HG03175 (cell line): ENCODE results near the gene IQGAP1.
A peak's percentile ranks its signal among the peaks of the same experiment; 100 is the strongest.
"Not testable (repeated sequence)": the region's sequence is repeated elsewhere in the genome, so short reads cannot be mapped to it uniquely, and the experiment has no call there.

ENCODE experiments used
- ATAC-seq: cut with Tn5 transposase; IDR thresholded peaks from one replicate; pipeline ENCODE4 v1.9.1; 2021; ENCODE audit warnings: mild to moderate bottlenecking, moderate library complexity; ENCODE audit not compliant: unreplicated experiment

The IQGAP1 gene

DNA sequence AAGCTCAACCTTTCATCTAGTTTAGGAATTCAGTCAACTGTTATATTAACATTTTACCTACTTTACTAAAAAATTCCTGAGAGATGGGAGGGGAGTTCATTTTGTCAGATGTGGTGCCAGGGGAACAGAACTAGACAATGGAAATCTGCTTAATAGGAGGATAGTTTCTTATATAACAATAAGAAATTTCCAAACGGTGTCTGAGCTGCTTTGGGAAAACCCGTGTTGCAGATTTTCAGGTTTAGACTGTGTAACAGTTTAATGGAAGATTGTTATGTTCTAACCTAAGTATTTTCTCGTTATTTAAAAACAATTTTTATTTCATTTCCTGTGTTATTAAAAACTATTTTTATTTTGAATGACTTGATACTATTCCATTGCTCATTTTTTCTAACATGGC, 19.3 kb downstream of the IQGAP1 start:
- no peak for ATAC-seq

DNA sequence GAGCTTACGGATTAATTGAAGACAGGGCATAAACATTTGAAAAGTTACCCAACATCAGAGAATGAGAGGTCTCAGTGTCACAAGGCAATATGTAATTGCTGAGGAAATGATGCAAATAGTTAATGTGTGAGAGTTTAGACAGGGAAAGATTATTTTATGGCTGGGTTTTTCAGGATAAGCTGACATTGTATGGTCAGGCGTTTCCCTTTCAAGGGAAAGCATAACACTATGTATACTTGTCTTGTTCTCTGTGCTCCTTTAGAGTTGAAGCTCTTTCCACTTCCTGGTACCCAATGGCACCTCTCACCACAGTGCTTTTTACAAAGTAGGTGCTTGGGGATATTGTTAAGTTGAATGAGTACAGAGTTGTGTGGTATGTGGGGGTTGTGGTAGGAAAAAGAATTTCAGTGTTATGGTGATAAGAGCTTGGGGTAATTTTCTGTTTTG, 19.9 kb downstream of the IQGAP1 start:
- peak; percentile 46 for ATAC-seq

DNA sequence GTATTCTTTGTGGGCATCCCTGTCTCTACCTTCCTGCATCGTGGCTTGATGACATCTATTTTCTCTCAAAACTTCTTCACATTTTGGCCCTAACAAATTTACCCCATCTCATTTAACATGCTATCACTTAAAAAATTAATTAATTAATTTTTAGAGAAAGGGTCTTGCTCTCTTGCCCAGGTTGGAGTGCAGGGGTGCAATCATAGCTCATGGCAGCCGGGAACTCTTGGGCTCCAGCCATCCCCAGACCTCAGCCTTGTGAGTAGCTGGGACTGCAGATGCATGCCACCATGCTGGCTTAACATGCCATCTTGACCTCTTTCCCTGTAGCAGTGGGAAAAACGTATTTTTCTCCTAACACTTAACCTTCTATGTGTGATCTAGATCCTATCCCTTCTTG, 20.6 kb downstream of the IQGAP1 start:
- ATAC-seq, result no peak

DNA sequence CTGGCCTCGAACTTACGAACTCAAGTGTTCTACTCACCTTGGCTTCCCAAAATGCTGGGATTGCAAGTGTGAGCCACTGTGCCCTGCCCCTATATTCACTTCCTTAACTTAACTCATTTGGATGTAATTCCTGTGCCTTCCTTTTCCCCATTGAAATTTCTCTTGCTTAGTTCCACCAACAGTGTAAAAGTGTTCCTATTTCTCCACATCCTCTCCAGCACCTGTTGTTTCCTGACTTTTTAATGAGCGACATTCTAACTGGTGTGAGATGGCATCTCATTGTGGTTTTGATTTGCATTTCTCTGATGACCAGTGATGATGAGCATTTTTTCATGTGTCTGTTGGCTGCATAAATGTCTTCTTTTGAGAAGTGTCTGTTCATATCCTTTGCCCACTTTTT, 21.5 kb downstream of the IQGAP1 start:
- not testable (repeated sequence) for ATAC-seq

DNA sequence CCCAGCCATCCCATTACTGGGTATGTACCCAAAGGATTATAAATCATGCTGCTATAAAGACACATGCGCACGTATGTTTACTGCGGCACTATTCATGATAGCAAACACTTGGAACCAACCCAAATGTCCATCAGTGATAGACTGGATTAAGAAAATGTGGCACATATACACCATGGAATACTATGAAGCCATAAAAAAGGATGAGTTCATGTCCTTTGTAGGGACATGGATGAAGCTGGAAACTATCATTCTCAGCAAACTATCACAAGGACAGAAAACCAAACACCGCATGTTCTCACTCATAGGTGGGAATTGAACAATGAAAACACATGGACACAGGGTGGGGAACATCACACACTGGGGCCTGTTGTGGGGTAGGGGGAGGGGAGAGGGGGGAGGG, 22.3 kb downstream of the IQGAP1 start:
- ATAC-seq, result not testable (repeated sequence)

DNA sequence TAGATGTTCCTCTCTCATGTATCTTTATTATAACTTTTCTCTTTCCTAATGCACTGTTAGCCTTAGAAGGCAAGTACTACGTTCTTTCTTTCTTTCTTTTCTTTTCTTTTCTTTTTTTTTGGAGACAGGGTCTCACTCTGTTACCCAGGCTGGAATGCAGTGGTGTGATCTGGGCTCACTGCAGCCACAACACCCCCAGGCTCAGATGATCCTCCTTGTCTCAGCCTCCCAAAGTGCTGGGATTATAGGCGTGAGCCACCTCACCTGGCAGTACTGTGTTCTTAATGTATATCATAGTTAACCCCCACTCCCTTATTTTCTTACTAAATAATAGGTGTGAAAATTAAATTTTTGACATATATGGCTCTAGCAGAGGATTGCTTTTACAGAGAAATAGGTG, 23.1 kb downstream of the IQGAP1 start:
- no peak for ATAC-seq

DNA sequence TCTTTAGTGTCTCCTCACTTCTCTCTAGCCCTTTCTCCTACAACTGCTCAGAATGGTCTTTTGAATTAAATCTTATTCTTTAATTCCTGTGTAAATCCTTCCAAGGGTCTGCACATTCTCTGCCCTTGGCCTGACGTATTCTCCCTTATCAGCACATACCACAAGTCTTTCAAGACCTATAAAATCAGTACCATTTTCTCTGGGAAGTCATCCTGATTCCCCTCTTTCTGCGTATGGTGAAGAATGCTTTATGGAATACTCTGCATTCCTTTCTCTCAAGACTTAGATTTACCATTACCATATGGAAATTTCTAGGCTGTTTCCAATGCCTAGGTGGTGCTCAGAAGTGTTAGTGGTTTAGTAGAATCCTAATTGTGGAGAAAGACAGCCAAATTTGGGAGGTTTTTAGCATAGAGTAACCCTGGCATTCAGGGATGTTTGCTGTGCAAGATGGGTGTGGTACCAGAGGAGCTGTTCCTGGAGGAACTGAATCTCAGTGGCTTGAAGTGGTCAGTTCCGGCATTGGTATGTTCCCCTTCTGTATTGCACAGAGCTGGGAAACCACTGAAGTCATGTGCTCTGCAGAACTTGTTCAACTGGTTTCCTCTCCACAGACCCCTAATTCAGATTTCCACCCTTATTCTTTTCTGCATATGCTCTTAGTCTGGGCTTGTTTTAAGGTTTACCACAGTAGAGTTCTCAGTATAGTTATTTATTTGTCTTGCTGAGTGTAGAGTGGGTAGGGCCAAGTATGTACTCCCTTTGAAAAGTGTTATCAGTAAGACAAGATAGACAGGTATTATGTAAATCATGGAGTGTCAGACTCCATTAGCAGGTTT, 24.5 kb downstream of the IQGAP1 start:
- ATAC-seq, result peak; percentile 77

DNA sequence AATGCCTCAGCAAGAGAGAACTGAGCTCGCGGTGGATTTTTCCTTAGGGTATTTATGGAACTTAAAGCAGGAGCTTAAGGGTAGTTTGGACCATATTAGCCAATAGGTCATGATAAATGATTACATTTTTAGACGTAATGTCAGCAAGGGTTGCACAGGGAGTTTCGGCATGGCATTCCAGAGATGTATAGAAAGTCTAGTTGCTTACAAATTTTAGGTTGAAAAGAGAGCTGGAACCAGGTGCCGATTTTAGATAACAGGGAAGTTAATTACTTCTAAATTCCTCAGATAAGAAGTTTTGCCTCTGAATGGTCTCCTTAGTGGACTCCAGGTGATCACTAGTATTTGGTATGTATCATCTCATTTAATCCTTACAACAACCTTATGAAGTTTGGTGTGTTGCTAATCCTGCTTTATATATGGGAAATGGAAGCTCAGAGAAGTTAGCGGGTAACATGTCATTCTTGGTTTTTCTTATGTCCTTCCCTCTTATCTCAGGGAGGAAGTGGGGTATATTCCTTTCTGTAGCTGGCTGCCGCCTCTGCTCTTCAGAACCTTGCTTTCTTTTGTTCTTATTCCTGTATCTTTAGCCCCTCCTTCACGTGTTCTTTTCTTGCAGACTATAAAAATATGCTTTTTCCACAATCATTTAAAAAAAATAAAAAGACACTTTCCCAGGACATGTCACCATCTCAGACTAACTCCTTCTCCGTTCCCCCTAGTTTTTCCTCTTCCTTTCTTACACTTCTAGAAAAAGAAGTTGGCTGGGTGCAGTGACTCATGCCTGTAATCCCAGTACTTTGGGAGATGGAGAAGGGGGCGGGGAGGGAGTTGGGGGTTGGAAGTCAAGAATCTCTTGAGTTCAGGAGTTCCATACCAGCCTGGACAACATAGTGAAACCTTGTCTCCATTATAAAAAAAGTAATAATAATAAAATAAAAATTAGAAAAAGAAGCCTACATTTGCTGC, 25.7 kb downstream of the IQGAP1 start:
- no peak for ATAC-seq

DNA sequence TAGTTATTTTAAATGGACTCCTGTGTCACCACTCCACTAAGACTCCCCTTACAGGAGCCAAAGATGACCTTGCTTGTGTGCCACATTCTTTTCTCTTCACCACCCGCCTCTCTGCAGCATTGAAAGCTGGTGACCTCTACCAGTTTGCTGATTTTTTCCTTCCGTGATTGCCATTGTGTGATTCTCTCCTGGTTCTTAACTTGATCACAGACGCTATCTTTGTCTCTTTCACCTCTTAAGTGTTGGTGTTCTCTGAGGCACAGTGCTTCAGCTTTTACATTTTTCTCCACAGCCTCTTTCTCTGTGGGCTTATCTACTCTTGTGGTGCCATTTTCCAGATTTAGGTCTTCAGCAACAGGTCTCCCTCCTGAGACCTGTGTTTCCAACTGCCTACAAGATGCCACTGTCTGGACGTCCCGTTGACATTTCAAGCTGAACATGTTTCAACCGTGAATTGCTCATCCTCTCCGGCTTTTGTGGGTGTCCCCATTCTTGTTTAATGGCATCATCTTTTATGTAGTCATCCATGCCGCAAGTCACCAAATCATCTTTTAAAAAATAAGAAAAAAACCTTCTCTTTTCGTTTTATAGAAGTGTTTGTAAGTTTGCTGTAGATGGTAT, 26.5 kb downstream of the IQGAP1 start:
- ATAC-seq, result no peak

DNA sequence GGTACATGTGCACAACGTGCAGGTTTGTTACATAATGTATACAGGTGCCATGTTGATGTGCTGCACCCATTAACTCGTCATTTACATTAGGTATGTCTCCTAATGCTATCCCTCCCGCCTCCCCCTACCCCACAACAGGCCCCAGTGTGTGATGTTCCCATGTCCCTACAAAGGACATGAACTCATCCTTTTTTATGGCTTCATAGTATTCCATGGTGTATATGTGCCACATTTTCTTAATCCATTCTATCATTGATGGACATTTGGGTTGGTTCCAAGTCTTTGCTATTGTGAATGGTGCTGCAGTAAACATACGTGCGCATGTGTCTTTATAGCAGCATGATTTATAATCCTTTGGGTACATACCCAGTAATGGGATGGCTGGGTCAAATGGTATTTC, 28.0 kb downstream of the IQGAP1 start:
- not testable (repeated sequence) for ATAC-seq

DNA sequence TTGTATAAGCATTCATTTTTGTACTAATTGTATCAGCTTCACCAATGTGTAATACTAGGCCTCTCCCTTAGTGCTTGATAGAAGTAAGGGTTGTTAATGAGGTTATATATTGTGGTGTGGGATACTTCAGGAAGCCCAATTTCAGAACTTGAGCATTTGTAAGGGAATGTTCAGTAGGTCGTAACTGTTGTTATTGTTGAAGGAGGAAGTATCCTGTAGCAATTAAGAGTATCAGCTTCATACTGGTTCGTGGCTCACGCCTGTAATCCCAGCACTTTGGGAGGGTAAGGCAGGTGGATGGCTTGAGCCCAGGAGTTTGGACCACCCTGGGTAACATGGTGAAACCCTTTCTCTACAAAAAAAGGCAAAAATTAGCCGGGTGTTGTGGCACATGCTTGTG, 30.6 kb downstream of the IQGAP1 start:
- ATAC-seq, result no peak

DNA sequence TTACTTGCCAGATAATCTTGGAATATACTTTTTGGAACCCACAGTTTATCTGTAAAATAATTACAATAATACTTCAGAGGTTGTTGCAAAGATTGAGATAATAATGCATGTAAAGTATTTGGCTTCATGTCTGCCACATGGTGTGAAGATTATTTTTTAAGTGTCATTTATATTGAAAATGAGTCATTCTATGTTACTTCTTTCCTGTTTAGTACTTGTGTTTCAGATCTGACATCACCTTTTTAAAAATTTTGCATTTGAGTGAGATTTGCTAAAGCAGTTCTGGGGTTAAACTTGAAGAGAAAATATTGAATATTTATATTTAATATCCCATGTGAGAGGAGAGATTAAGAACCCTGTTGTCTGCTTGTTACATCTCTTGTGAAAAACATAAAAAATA, 31.2 kb downstream of the IQGAP1 start:
- ATAC-seq, result no peak

DNA sequence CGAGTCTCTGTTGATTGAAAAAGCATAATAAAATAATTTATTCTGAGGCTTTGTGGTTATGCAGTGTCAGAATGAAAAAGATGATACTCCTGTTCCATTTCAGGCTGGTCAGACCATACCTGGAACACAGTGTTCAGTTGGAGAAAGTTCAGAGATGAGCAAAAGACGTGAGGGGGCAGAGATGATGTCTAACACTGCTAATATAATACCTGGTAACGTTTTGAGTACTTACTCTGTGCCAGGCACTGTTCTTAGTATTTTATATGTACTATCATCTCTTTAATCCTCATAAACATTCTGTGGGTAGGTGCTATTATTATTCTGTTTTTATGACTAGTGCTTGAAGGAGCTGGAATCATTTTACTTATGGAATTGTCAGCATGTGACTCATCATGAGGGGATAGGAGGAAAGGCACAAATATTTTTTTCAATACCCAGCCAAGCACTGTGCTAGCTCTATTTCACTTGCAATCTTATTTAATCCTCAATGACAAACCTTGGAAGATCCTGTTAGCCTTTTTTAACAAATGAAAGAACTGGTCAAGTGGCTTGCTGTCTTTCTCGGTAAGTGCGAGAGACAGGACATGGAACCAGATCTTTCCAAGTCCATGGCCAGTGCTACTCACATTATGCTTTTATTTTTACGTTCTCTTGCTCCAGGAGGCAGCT, 31.8 kb downstream of the IQGAP1 start:
- no peak for ATAC-seq

DNA sequence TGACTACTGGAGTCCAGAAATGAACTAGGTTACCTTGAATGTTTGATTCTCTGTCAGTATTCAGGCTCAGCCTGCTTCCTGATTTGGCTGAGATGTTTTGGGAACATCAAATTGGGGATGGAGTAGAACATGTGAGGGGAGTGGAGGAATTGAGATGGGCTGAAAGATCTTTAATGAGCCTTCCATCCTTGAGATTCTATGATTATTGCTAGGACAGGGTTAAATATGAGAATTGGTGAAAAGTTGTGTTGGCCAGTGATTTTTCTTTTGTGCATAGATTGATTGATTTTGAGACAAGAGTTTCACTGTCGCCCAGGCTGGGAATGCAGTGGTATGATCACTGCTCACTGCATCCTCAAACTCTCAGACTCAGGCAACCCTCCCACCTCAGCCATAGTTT, 32.4 kb downstream of the IQGAP1 start:
- ATAC-seq, result no peak

DNA sequence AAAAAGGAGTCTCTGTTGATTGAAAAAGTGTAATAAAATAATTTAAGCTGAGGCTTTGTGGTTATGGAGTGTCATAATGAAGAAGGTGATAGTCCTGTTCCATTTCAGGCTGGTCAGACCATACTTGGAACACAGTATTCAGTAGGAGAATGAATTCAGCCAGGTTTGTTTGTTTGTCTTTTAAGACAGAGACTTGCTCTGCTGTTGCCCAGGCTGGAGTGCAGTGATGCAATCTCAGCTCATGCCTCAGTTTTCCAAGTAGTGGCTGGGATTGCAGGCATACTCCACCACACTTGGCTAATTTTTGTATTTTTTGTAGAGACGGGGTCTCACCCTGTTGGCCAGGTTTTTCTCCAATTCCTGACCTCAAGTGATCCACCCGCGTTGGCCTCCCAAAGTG, 33.5 kb downstream of the IQGAP1 start:
- no peak for ATAC-seq

DNA sequence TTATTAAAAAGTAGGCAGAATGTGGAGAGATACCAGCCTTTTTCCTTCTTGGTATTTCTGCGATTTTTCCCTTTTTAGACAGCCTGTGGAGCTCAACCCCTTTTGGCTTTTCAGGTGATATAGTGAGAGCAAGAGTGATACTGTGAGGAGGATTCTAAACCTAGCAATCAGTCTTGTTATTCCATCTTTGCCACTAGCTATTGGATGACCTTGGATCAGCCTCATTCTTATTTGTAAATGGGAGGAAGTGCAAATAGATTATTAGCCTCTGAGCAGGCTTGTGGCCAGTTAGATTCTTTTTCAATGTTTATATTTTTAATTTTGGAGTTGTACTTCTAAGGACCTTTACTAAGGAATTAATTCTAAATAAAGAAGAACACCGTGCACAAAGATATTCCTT, 34.0 kb downstream of the IQGAP1 start:
- ATAC-seq, result no peak

DNA sequence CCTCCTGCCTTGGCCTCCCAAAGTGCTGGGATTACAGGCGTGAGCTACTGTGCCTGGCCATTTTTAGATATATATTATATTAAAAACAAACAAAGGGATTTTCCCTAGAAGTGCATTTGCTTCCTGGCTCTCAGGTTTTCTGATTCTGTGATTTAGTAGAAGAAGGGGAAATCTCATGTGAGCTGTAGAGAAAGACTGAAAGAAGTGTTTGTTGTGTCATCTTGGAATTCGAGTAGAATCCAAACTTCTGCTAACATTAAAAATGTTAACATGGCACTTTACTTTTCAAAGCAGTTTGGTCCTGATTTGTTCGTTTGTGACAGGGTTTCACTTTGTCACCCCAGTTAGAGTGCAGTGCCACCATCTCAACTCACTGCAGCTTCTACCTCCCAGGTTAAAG, 34.9 kb downstream of the IQGAP1 start:
- ATAC-seq, result no peak

DNA sequence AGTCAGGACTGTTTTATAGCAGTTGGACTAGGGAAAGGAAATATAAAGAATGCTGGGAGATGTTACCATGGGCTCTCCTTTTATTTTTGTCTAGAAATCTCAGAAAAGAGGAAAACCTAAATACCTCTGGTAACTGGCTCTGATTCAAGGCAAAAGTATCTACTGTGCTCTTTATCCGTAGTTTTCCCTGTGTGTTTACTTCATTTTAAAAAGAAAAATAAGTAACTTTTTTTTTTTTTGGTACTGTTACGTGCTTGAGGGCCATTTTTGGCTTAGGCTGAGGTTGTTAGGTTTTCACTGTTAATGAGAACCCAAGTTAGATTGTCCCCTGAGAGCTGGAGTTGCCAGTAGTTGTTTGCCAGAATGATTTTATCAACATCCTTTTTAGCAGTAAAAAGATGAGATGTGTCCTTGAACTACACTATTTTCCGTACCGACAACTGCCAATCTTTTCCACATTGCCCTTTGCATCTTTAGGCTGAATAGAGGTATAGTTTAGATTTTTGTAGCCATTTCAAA, 35.8 kb downstream of the IQGAP1 start:
- no peak for ATAC-seq

DNA sequence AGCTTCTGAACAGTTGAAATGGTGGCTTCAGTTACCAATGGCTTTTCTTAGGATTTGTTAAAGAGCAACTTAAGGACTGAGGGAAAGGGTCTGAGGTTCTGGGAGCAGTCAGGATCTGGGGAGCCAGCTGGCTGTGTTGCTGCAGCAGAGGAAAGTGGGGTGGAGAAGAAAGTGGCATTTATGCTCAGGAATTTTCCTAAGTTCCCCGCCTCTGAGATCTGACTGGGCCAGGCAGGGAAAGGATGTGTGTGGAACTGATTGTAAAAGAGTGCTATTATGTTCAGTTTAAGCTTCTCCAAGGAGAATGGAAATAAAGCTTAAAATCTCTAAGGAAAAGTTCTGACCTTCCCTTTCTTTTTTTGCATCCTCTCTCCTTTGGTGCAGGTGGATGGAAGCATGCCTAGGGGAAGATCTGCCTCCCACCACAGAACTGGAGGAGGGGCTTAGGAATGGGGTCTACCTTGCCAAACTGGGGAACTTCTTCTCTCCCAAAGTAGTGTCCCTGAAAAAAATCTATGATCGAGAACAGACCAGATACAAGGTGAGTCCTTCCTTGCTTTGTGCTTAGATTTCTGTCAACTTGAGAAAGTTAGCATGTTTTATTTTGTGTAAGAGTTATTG, 37.8 kb downstream of the IQGAP1 start:
- no peak for ATAC-seq

DNA sequence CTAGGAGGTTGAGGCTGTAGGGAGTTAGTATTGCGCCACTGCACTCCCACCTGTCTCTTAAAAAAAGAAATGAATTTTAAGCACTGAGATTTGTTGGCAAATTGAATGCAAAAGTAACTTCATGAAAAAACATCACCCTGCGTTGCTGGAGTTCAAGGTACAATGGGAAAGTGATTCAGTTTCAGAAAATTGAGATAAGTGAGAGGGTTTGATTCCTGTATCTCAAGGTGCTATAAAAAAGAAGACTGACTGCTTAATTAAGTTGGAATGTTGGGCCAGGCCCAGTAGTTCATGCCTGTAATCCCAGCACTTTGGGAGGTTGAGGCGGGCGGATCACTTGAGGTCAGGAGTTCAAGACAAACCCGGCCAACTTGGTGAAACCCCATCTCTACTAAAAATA, 39.1 kb downstream of the IQGAP1 start:
- ATAC-seq, result no peak
